Measurements from ENCODE around the gene GJB4.

DNA sequence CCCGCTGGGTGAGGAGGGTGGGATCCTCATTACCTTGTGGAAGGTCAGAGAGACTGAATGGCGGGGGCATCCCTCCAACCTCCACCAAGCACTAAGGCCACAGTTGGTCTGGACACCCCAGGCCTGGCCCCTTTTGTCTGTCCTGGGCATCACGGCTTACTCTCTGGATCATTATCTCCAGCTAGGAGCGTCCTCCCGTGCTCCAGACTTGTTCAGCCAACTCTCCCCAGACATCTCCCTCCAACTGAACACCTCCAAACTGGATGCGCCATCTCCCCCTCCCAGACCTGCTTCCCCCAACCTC lies 11.9 kb upstream of the GJB4 start:
- TF ChIP-seq CTCF (IDR thresholded peaks at IDR 0.05) (no peak), MAFK (IDR thresholded peaks at IDR 0.05; ENCODE audit: partially characterized antibody) (no peak), CHD2 (IDR thresholded peaks at IDR 0.05; ENCODE audit: low read length, partially characterized antibody) (no peak), RFX5 (IDR thresholded peaks at IDR 0.05) (no peak), SMC3 (IDR thresholded peaks at IDR 0.05) (no peak), MYC (IDR thresholded peaks at IDR 0.05; ENCODE audit: borderline replicate concordance, low read length) (no peak), FOSB (CRISPR knock-in tag; IDR thresholded peaks at IDR 0.05) (no peak), EP300 (IDR thresholded peaks at IDR 0.05) (no peak), SREBF2 (IDR thresholded peaks at IDR 0.05) (no peak), PHF8 (IDR thresholded peaks at IDR 0.05; ENCODE audit: borderline replicate concordance, low read depth) (no peak), JUN (IDR thresholded peaks at IDR 0.05) (no peak)
- TF ChIP-seq, protein P1, sequence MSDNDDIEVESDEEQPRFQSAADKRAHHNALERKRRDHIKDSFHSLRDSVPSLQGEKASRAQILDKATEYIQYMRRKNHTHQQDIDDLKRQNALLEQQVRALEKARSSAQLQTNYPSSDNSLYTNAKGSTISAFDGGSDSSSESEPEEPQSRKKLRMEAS (IDR thresholded peaks at IDR 0.05): no peak
- TF ChIP-seq, protein P2, sequence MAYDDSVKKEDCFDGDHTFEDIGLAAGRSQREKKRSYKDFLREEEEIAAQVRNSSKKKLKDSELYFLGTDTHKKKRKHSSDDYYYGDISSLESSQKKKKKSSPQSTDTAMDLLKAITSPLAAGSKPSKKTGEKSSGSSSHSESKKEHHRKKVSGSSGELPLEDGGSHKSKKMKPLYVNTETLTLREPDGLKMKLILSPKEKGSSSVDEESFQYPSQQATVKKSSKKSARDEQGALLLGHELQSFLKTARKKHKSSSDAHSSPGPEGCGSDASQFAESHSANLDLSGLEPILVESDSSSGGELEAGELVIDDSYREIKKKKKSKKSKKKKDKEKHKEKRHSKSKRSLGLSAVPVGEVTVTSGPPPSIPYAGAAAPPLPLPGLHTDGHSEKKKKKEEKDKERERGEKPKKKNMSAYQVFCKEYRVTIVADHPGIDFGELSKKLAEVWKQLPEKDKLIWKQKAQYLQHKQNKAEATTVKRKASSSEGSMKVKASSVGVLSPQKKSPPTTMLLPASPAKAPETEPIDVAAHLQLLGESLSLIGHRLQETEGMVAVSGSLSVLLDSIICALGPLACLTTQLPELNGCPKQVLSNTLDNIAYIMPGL (CRISPR knock-in tag; IDR thresholded peaks at IDR 0.05; ENCODE audit: borderline replicate concordance): no peak
- TF ChIP-seq, protein P3, sequence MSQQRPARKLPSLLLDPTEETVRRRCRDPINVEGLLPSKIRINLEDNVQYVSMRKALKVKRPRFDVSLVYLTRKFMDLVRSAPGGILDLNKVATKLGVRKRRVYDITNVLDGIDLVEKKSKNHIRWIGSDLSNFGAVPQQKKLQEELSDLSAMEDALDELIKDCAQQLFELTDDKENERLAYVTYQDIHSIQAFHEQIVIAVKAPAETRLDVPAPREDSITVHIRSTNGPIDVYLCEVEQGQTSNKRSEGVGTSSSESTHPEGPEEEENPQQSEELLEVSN (IDR thresholded peaks at IDR 0.05; ENCODE audit: borderline replicate concordance, low read depth): no peak

All from A549 (cell line).